NK-92 (cell line): ENCODE data around the gene ILRUN.
"Not testable (repeated sequence)": the region's sequence is repeated elsewhere in the genome, so short reads cannot be mapped to it uniquely, and the experiment has no call there.

ENCODE experiments used
- DNase-seq: peaks from one replicate; lab custom pipeline; 2025; ENCODE audit not compliant: unreplicated experiment; lab: John Stamatoyannopoulos, UW

ILRUN gene

DNA sequence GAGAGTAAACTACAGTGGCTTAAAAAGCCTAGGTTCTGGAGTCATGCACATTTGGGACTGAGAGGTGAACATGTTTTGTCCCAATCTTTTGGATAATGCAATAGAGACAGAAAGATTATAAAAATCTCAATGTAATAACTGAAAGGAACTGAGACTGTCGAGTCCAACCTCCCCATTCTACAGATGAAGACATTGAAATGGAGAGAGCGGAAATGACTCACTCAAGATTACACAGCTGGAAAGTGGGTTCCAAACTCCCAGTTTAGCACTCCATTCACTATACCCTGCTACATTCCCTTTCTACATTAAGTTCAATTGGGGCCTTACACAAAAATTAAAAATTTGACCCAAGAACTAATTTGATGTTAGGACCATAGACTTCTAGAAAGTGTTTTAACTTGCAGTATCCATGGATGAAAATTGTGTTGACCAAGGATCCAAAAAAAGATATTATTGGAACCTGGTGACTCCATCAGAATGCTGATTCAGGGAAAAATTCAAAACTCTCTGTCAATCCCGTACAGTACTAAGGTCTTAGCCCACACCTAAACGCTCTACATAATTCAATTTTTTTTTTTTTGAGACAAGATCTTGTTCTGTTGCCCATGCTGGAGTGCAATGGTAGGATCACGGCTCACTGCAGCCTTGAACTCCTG is 1.5 kb upstream of the ILRUN start:
- no peak for DNase-seq

DNA sequence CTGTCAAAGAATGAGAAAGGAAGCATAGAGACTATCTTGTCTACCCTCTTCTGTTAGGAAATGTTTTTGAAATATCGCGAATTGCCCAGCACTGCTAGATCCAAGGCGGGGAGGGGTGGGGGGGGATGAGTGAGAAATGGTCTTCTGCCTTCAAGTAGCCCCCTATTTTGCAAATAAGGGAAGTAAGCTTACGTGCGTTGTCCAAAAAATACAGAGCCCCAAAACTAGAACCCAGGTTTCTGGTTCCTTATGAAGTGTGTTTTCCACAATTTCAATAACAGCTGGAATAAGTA is 923 bp upstream of the ILRUN start:
- DNase-seq = no peak

DNA sequence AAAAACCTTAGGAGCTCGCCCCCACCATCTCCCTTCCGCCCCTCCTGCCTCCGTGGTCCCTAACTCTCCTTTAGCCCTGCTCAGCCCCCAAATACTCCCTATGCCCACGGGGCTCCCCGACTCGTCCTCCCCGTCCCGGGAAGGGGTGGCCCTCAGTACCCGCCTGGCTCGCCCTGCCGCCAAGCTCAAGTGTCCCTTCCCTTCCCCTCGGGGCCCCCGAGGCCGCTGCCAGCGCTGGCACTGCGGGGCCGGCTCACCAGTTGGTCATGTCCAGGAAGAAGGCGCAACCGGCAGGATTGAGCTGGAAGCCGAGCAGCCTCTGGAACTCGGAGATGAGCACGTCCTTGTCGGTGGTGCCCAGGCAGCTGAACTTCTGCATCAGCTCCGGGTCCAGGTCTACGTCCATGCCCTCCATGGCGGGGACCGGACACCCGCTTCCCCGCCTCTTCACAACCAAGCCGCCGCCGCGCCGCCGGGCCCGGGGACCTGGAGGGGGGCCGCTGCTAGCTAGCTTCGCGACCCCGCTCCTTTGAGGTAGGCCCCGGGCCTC is 303 bp downstream of the ILRUN start:
- DNase-seq = no peak

GRCh38 chr6:34695729-34696188 is 808 bp downstream of the ILRUN start:
- no peak for DNase-seq

- no peak for DNase-seq
These were observed 4.3 kb downstream of the ILRUN start for GRCh38 chr6:34692280-34692679.

- DNase-seq = no peak
These were observed 6.8 kb downstream of the ILRUN start for GRCh38 chr6:34689742-34690141.

GRCh38 chr6:34688956-34689355 is 7.6 kb downstream of the ILRUN start:
- DNase-seq = no peak

DNA sequence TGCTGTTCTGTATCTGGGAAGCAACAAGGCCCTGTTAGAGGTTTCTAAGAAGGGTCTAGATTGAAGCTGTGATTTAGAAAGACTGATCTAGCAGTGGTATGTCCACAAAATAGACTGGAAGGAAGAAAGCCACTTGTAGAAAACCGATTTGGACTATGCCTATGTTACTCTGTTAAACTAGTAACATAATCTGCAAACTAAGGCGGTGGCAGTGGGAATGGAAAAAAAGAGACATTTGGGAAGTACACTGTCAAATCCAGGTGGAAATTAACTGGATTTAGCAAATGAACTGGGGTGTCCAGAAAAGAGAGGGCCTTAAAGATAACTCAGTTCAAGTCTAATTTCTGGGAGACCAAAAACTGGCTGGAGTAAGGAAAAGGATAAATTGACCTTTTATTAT is 11.6 kb downstream of the ILRUN start:
- DNase-seq = no peak

GRCh38 chr6:34684364-34684763 is 12.2 kb downstream of the ILRUN start:
- DNase-seq = no peak

GRCh38 chr6:34680802-34681515 is 15.6 kb downstream of the ILRUN start:
- no peak for DNase-seq

- not testable (repeated sequence) for DNase-seq
These were observed 16.3 kb downstream of the ILRUN start for GRCh38 chr6:34680313-34680712.

DNA sequence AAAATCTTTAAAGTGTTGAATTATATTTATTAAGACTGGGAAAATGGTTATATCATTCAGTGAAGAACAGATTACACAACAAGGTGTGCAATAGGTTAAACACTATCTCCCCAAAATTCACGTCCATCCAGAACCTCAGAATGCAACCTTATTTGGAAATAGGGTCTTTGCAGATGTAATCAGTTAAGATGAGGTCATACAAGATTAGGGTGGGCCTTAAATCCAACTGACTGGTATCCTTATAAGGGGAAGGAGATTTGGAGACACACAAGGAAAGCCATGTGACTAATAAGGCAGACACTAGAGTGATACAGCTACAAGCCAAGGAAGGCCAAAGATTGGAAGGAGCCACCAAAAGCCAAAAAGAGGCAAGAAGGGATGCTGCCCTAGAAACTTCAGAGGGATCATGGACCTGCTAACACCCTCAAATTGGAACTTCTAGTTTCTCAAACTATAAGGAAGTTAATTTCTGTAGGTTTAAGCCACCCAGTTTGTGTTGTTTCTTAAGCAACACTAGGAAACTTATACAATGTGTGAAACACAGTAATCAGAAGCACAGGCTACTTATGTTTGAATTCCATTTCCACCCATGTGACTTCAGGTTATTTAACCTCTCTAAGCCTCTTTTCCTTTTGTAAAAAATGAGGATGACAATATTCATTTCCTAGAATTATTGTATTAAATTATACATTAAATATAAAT is 16.9 kb downstream of the ILRUN start:
- no peak for DNase-seq

- no peak for DNase-seq
These were observed 20.4 kb downstream of the ILRUN start for GRCh38 chr6:34676140-34676539.

DNA sequence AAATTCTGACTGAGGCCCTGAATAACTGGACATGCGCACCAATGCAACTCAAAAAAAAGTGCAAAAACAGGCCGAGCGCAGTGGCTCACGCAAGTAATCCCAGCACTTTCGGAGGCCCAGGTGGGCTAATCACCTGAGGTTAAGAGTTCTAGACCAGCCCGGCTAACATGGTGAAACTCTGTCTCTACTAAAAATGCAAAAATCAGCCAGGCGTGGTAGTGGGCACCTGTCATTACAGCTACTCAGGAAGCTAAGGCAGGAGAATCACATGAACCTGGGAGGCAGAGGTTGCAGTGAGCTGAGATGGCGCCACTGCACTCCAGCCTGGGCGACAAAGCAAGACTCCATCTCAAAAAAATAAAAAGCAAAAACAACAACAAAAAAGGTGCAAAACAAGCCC is 21.6 kb downstream of the ILRUN start:
- not testable (repeated sequence) for DNase-seq

DNA sequence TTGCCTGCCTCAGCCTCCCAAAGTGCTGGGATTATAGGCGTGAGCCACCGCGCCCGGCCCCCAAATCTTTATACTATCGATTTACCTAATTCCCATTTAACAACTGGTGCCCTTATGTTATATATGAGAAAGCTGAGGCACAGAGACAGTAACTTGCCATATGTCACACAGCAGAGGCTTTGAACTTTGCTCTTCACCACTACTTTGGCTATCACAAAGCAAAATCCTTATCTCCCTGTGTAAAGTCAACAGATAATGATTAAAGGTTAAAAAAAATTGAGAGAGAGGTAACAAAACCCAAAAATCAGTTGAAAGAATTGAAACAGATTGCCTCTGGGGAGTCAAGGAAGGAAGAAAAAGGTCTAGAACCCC is 22.3 kb downstream of the ILRUN start:
- DNase-seq = no peak

DNA sequence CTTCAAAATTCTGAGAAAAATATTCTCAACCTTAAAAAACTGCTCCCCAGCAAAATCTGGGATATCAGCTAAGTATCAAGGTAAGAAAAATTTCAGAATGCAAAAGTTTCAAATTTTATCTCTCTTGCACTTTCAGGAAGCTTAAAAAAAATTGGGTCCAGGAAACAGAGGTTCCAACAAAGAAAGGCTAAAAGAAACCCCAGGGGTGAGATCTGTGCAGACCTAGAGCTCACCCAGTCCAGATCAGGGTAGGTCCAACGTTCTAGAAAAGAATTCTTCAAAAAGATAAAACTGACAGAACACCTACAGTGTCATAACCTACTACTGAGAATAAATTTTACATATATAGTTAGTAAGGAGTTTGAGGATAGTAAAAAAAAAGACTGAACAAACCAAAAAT is 23.5 kb downstream of the ILRUN start:
- no peak for DNase-seq

DNA sequence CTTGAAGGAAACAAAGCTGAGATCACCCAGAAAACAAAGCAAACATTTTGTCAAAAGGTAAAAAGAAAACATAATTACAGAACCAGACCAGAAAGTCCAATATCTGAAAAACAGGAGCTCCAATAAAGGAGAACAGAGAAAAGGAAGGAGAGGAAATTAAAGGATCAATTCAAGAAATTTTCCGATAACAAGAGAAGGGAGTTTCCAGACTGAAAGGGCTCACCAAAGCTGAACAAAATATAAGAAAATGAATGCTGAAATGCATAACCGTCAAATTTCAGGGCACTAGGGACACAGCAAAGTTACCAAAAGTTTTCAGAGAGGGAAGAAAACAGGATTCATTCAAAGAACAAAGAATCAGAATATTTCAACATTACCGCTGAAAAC is 23.9 kb downstream of the ILRUN start:
- no peak for DNase-seq

GRCh38 chr6:34671801-34672656 is 24.5 kb downstream of the ILRUN start:
- no peak for DNase-seq

GRCh38 chr6:34671367-34671766 is 25.2 kb downstream of the ILRUN start:
- no peak for DNase-seq

- DNase-seq = not testable (repeated sequence)
These were observed 27.8 kb downstream of the ILRUN start for GRCh38 chr6:34668799-34669198.
